Measurements from ENCODE around the gene TSPAN14. TPM values are rescaled to one million over a fixed set of nuclear protein-coding genes. Genes with fewer than 3 reads are reported as not detected.

Gene TSPAN14
- total and polyA plus RNA-seq, 2 of the 8 experiments (the other 6 are each of a cell fraction or from before 2014, with no cell fraction given): 47.4 to 57.8 TPM

DNA sequence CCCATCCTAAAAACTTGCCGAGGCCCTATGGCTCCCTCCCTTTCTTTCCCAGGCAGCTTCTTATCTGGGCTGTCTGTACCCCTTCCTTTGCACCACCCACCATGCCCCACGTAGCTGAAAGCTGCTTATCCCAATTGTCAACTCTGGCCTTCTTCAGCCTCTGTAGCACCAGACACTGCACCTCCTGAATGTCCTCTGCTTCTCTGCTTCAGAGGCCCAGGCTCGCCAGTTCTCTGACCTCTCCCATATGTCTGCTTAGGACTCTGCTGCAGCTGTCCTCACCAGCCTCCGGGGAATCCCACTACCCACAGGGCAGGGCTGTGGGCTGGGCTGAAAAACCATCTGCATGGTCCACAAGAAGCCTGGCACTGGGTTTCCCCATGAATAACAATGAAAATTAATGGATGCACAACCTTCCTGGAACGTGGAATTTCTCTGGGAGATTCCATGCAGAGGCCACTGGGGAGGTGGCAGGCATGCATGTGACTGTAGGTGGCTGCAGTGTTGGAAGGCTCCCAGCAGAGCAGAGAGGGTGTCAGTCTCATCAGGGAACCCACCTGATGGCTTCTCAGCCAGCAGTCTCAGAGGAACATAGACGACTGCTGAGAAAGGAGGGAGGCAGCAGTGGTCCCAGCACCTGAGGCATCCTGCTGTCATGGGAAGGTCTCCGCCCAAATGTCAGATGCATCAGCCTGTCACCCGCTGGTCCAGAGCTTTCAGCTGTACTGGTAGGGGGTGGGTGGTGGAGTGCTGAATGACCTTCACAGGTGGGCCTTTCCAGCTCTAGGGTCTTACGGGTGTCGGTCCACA is 66.8 kb downstream of the TSPAN14 start:
- POLR2A ChIA-PET (ENCODE audit: partially characterized antibody): no interaction called here
- TF ChIP-seq KDM4A (IDR thresholded peaks at IDR 0.05; ENCODE audit: low read depth, low read length, severe bottlenecking) (no peak), SIX5 (IDR thresholded peaks at IDR 0.05; ENCODE audit: low read depth, low read length) (no peak), TAF7 (optimal IDR thresholded peaks at IDR 0.05; ENCODE audit: borderline replicate concordance, low read depth, low read length) (no peak), RFX5 (IDR thresholded peaks at IDR 0.05; ENCODE audit: borderline replicate concordance, low read depth, low read length) (no peak), SUZ12 (IDR thresholded peaks at IDR 0.05; ENCODE audit: low read length) (no peak), SRF (IDR thresholded peaks at IDR 0.05; ENCODE audit: low read depth, low read length) (no peak), BACH1 (IDR thresholded peaks at IDR 0.05; ENCODE audit: low read length) (no peak), NANOG (IDR thresholded peaks at IDR 0.05; ENCODE audit: insufficient read depth, low read depth, low read length, poor library complexity, severe bottlenecking) (no peak), RNF2 (IDR thresholded peaks at IDR 0.05; ENCODE audit: borderline replicate concordance, low read depth, low read length, missing control alignments, poor library complexity, severe bottlenecking) (no peak)
- TF ChIP-seq, protein P1, sequence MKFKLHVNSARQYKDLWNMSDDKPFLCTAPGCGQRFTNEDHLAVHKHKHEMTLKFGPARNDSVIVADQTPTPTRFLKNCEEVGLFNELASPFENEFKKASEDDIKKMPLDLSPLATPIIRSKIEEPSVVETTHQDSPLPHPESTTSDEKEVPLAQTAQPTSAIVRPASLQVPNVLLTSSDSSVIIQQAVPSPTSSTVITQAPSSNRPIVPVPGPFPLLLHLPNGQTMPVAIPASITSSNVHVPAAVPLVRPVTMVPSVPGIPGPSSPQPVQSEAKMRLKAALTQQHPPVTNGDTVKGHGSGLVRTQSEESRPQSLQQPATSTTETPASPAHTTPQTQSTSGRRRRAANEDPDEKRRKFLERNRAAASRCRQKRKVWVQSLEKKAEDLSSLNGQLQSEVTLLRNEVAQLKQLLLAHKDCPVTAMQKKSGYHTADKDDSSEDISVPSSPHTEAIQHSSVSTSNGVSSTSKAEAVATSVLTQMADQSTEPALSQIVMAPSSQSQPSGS (IDR thresholded peaks at IDR 0.05; ENCODE audit: low read length): no peak

More for the DNA sequence above, 66.8 kb downstream of the TSPAN14 start:
- Histone ChIP-seq H4K8ac (ENCODE audit: extremely low read depth, insufficient read depth, low read length) (no peak overlapping the region), H3K14ac (ENCODE audit: insufficient read length) (no peak overlapping the region), H3K79me2 (ENCODE audit: control insufficient read depth in 1 of 2, insufficient read depth in 2 of 2, low read length in 2 of 2) (no peaks in the 10 kb centered on the region), H4K20me1 (replicated peaks in 1 of 2; ENCODE audit: control insufficient read depth in 1 of 2, insufficient read depth in 2 of 2, low read length in 2 of 2) (peaks cover 1 to 3% of the 10 kb centered on the region in 2 experiments), H4K91ac (replicated peaks; ENCODE audit: insufficient read length, low read length) (no peak overlapping the region), H3K4me2 (ENCODE audit: insufficient read depth in 1 of 2, low read depth in 2 of 2, low read length in 2 of 2) (no peak overlapping the region), H3K36me3 (ENCODE audit: control insufficient read depth in 2 of 4, insufficient read depth in 4 of 4, low read length in 3 of 4) (peaks cover 0 to 9% (median 6%) of the 10 kb centered on the region in 4 experiments; a peak in 5 of 8 replicates), H2BK15ac (ENCODE audit: low read length) (no peak overlapping the region), H3K4ac (replicated peaks; ENCODE audit: insufficient read length, low read depth, low read length) (no peak overlapping the region), H2AFZ (ENCODE audit: low read length) (no peak overlapping the region), H3K9ac (replicated peaks in 1 of 4; ENCODE audit: extremely low read depth in 1 of 4, low read depth in 3 of 4, low read length in 3 of 4) (no peak overlapping the region), H3K27me3 (replicated peaks in 1 of 4; ENCODE audit: control insufficient read depth in 3 of 4, extremely low read depth in 1 of 4, insufficient read depth in 3 of 4, low read length in 3 of 4) (no peaks in the 10 kb centered on the region), H2BK5ac (ENCODE audit: low read depth, low read length) (no peak overlapping the region), H3K4me3 (ENCODE audit: extremely low read depth in 1 of 4, insufficient read depth in 2 of 4, low read depth in 3 of 4, low read length in 4 of 4) (no peak overlapping the region), H2BK20ac (ENCODE audit: low read length) (no peak overlapping the region), H3K79me1 (ENCODE audit: low read depth, low read length) (no peaks in the 10 kb centered on the region), H2BK120ac (replicated peaks; ENCODE audit: low read depth, low read length) (no peak overlapping the region), H3K56ac (replicated peaks; ENCODE audit: insufficient read length, low read depth, low read length) (no peak overlapping the region), H3K4me1 (replicated peaks in 1 of 4; ENCODE audit: control insufficient read depth in 3 of 4, insufficient read depth in 4 of 4, low read length in 3 of 4) (peaks cover 0 to 2% (median 0%) of the 10 kb centered on the region in 4 experiments; a peak in 3 of 7 replicates), H2BK12ac (ENCODE audit: low read depth, low read length) (no peak overlapping the region), H3K23me2 (ENCODE audit: low read depth, low read length) (no peaks in the 10 kb centered on the region), H3K27ac (ENCODE audit: low read depth, low read length) (no peak overlapping the region), H3K9me3 (ENCODE audit: insufficient read depth in 2 of 2, low read depth in 1 of 2, low read length in 1 of 2) (no peaks in the 10 kb centered on the region), H3K23ac (ENCODE audit: insufficient read length) (no peak overlapping the region), H2AK5ac (ENCODE audit: low read depth, low read length) (no peak overlapping the region), H3K18ac (ENCODE audit: extremely low read depth, low read length) (no peak overlapping the region), H4K5ac (ENCODE audit: insufficient read length, low read depth, low read length) (no peak overlapping the region)
- 87% methylated on average over 10 of the region's 10 CpGs; no CpG with 5 or more reads in 1 of the 2 experiments for WGBS, 2 experiments (ENCODE audit: extremely low coverage in 1 of 2, insufficient coverage in 1 of 2, insufficient read length in 1 of 2, insufficient replicate concordance in 2 of 2, low coverage in 1 of 2, low lambda C conversion rate in 2 of 2, missing lambda C conversion rate in 1 of 2)
- DNase-seq (ENCODE audit: low read depth in 1 of 2, low spot score in 2 of 2) (no peak), FAIRE-seq (no peak)
- CTCF ChIA-PET (ENCODE audit: partially characterized antibody): interaction anchor here (0.9 to 3.0 kb wide), 6 partner anchors 10 to 77 kb away, joined by 3 to 22 read pairs (median 4); no protein-coding TSS in a partner anchor
